Keratinocyte (primary cell): Measurements from ENCODE around the gene CEP57L1. TPM values are rescaled to one million over a fixed set of nuclear protein-coding genes. Genes with fewer than 3 reads are reported as not detected.

Experiments used
- DNase-seq: peaks from one replicate; pipeline ENCODE4 v3.0.0-alpha.2; 2011; ENCODE audit warnings: low read depth, missing footprints, low spot score
- FAIRE-seq: peaks from 2 replicates; lab custom pipeline; 2011; peaks lifted over from hg19 to GRCh38; lab: Jason Lieb, UNC
- H2AFZ ChIP-seq: 2 replicates; pipeline ENCODE4 v1.6.0; 2012; ENCODE audit warnings: low read length, control low read depth, inconsistent platforms; ENCODE audit not compliant: control insufficient read depth
- H3K27ac ChIP-seq: 2 replicates; pipeline ENCODE4 v1.5.1; 2011; ENCODE audit warnings: low read length; ENCODE audit not compliant: control insufficient read depth, insufficient read depth
- H3K27me3 ChIP-seq: 3 replicates; pipeline ENCODE4 v1.6.0; 2011; ENCODE audit warnings: low read length; ENCODE audit not compliant: control insufficient read depth, insufficient read depth; ENCODE audit errors: extremely low read depth
- H3K36me3 ChIP-seq, 2 experiments: 2 replicates in 1 of 2; 3 replicates in 1 of 2; pipeline ENCODE4 v1.5.1; 2011; ENCODE audit warnings: low read length in 2 of 2, mild to moderate bottlenecking in 1 of 2; ENCODE audit not compliant: control insufficient read depth in 2 of 2, insufficient read depth in 2 of 2; ENCODE audit errors: extremely low read depth in 1 of 2
- H3K4me1 ChIP-seq: 3 replicates; pipeline ENCODE4 v1.5.1; 2011; ENCODE audit warnings: low read length; ENCODE audit not compliant: control insufficient read depth, insufficient read depth; ENCODE audit errors: extremely low read depth
- H3K4me2 ChIP-seq: 3 replicates; pipeline ENCODE4 v1.6.0; 2011; ENCODE audit warnings: low read depth, low read length; ENCODE audit not compliant: control insufficient read depth, insufficient read depth; ENCODE audit errors: extremely low read depth
- H3K4me3 ChIP-seq, 3 experiments: fragments of 200-600 bp in 1 of 3; sonication (generic) in 1 of 3; 2 replicates in 2 of 3; 3 replicates in 1 of 3; pipeline ENCODE4 v1.5.1; 2011 to 2016; ENCODE audit warnings: low read length in 3 of 3, mild to moderate bottlenecking in 3 of 3, control low read depth in 2 of 3, inconsistent platforms in 1 of 3, low read depth in 1 of 3, mixed read lengths in 1 of 3, mixed run types in 1 of 3, moderate library complexity in 1 of 3; ENCODE audit not compliant: control insufficient read depth in 2 of 3, insufficient read depth in 2 of 3; ENCODE audit errors: extremely low read depth in 1 of 3
- H3K79me2 ChIP-seq: 2 replicates; pipeline ENCODE4 v1.6.0; 2012; ENCODE audit warnings: low read length; ENCODE audit not compliant: control insufficient read depth, insufficient read depth
- H3K9ac ChIP-seq: 3 replicates; pipeline ENCODE4 v1.6.0; 2011; ENCODE audit warnings: low read length; ENCODE audit not compliant: control insufficient read depth, insufficient read depth; ENCODE audit errors: extremely low read depth
- H3K9me1 ChIP-seq: 3 replicates; pipeline ENCODE4 v1.6.0; 2011; ENCODE audit warnings: low read length; ENCODE audit not compliant: control insufficient read depth, insufficient read depth; ENCODE audit errors: extremely low read depth
- H3K9me3 ChIP-seq: 2 replicates; pipeline ENCODE4 v1.5.1; 2012; ENCODE audit warnings: low read depth, low read length; ENCODE audit not compliant: control insufficient read depth
- H4K20me1 ChIP-seq: 3 replicates; pipeline ENCODE4 v1.6.0; 2011; ENCODE audit warnings: low read length; ENCODE audit not compliant: control insufficient read depth, insufficient read depth; ENCODE audit errors: extremely low read depth
- EZH2 ChIP-seq: IDR thresholded peaks from one replicate; pipeline ENCODE4 v1.6.1; 2012; ENCODE audit warnings: inconsistent platforms, mild to moderate bottlenecking, low read length, moderate library complexity
- dilution Hi-C: fragments of 300-500 bp; cut with MboI; formaldehyde crosslinking; loops from one replicate; pipeline ENCODE4 v1.7.0; 2020; ENCODE audit warnings: low sequenced_read_pairs; ENCODE audit not compliant: extremely low pct_ligation_motif_present
- polyA plus RNA-seq, 5 experiments: library from polyadenylated mRNA; depleted of rRNA in 3 of 5; stranded (reverse) in 3 of 5; stranded (forward) in 1 of 5; unstranded in 1 of 5; fragments of >200 nt; gene quantifications; 1 replicate in 1 of 5; 2 replicates in 3 of 5; 3 replicates in 1 of 5; pipeline versions ENCODE4 v1.2.1 to v1.2.3, GENCODE V29; 2011 to 2012; ENCODE audit warnings: missing spikeins in 2 of 5, low read depth in 1 of 5, low replicate concordance in 1 of 5
- TF ChIP-seq, protein P1 (sequence below), 3 experiments: IDR thresholded peaks in 1 of 3; conservative IDR thresholded peaks in 1 of 3; optimal IDR thresholded peaks in 1 of 3; 2 replicates in 2 of 3; 3 replicates in 1 of 3; pipeline versions ENCODE3 to v1.5.1; 2011; ENCODE audit warnings: low read length in 3 of 3, mild to moderate bottlenecking in 3 of 3, moderate library complexity in 2 of 3, control low read depth in 1 of 3, inconsistent platforms in 1 of 3; ENCODE audit not compliant: insufficient read depth in 2 of 3; ENCODE audit errors: extremely low read depth in 1 of 3

The CEP57L1 gene
- polyA plus RNA-seq, 1 donor (not counting 4 experiments of a cell fraction or from before 2014, with no cell fraction given), result 14.2 TPM

DNA sequence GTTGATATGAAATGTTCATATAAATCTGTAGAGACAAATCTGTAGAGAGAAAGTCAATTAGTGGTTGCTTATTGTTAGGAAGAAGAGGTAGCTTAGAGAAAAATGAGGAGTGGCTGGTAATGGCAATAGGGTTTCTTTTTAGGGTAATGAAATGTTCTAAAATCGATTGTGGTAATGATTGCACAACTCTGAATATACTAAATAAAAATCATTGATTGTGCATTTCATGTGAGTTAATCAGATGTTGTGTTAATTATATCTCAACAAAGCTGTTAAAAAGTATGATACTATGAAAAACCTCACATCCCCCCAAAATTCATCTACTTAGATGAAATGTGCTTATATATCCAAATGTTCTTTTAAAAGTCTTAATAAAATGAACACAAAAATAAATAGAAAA is 84.2 kb downstream of the CEP57L1 start:
- no peak overlapping the region for H2AFZ ChIP-seq
- peaks cover 1% of the 10 kb centered on the region for H3K27me3 ChIP-seq
- no peak overlapping the region for H3K9ac ChIP-seq
- no peak for FAIRE-seq
- dilution Hi-C loops, result no loop called here
- TF ChIP-seq, protein P1, sequence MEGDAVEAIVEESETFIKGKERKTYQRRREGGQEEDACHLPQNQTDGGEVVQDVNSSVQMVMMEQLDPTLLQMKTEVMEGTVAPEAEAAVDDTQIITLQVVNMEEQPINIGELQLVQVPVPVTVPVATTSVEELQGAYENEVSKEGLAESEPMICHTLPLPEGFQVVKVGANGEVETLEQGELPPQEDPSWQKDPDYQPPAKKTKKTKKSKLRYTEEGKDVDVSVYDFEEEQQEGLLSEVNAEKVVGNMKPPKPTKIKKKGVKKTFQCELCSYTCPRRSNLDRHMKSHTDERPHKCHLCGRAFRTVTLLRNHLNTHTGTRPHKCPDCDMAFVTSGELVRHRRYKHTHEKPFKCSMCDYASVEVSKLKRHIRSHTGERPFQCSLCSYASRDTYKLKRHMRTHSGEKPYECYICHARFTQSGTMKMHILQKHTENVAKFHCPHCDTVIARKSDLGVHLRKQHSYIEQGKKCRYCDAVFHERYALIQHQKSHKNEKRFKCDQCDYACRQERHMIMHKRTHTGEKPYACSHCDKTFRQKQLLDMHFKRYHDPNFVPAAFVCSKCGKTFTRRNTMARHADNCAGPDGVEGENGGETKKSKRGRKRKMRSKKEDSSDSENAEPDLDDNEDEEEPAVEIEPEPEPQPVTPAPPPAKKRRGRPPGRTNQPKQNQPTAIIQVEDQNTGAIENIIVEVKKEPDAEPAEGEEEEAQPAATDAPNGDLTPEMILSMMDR (optimal IDR thresholded peaks at IDR 0.05 in 1 of 3, IDR thresholded peaks at IDR 0.05 in 1 of 3, conservative IDR thresholded peaks at IDR 0.05 in 1 of 3; ENCODE audit: extremely low read depth in 1 of 3, insufficient read depth in 2 of 3, low read length in 3 of 3), result no peak
- no peak for TF ChIP-seq EZH2
- H3K4me2 ChIP-seq, result no peak overlapping the region
- no peaks in the 10 kb centered on the region for H3K9me3 ChIP-seq
- DNase-seq, result no peak
- H3K36me3 ChIP-seq, result no peaks in the 10 kb centered on the region
- no peak overlapping the region for H3K4me3 ChIP-seq
- no peaks in the 10 kb centered on the region for H3K79me2 ChIP-seq
- no peak overlapping the region for H3K27ac ChIP-seq
- H3K4me1 ChIP-seq, result no peaks in the 10 kb centered on the region
- no peaks in the 10 kb centered on the region for H3K9me1 ChIP-seq
- H4K20me1 ChIP-seq, result no peaks in the 10 kb centered on the region

- Histone ChIP-seq H3K4me1 (no peaks in the 10 kb centered on the region), H3K9me3 (no peaks in the 10 kb centered on the region), H4K20me1 (no peaks in the 10 kb centered on the region), H2AFZ (no peak overlapping the region), H3K36me3 (no peaks in the 10 kb centered on the region), H3K4me3 (no peak overlapping the region), H3K27me3 (peaks cover 7% of the 10 kb centered on the region), H3K27ac (no peak overlapping the region), H3K9ac (no peak overlapping the region), H3K4me2 (no peak overlapping the region), H3K79me2 (no peaks in the 10 kb centered on the region), H3K9me1 (no peaks in the 10 kb centered on the region)
- dilution Hi-C loops, result no loop called here
- FAIRE-seq (no peak), DNase-seq (no peak)
- TF ChIP-seq EZH2, result no peak
- TF ChIP-seq, protein P1 (optimal IDR thresholded peaks at IDR 0.05 in 1 of 3, IDR thresholded peaks at IDR 0.05 in 1 of 3, conservative IDR thresholded peaks at IDR 0.05 in 1 of 3; ENCODE audit: extremely low read depth in 1 of 3, insufficient read depth in 2 of 3, low read length in 3 of 3), result no peak
Observed at GRCh38 chr6:109182578-109182977, 87.3 kb downstream of the CEP57L1 start.
